ENCODE measurements around the gene COX6A1. TPM values are rescaled to one million over a fixed set of nuclear protein-coding genes. Genes with fewer than 3 reads are reported as not detected.
A peak's percentile ranks its signal among the peaks of the same experiment; 100 is the strongest.
"Not testable (repeated sequence)": the region's sequence is repeated elsewhere in the genome, so short reads cannot be mapped to it uniquely, and the experiment has no call there.

Gene COX6A1
- polyA plus RNA-seq, 1 experiment, result 414 TPM

DNA sequence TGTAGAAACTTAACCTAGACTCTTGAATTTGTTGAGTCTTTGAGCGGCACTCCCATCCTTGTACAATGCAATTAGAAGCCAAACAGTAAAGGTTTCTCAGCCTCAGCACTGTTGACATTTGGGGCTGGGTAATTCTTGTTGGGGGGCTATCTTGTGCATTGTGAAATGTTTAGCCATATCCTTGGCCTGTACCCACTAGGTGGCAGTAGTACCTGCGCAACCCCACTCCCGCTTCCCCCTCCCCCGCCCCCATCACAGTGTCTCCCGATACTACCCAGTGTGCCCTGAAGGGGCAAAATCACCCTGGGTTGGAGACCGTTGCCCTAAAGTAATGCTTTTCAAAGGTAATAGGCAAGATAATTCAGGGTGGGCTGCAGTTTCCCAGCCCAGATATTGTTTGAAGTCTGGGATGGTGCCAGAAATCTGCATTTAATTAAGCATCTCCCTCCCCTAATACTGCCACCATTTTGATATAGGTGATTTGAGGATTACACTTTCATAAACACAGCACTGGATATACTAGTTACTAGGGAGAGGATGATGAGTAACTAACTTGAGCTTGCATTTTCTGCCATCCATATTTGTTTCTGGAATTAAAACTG lies 1.8 kb downstream of the COX6A1 start:
- Histone ChIP-seq H3K4me3 (ENCODE audit: low read depth, low read length) (no peak overlapping the region), H3K27me3 (ENCODE audit: control insufficient read depth, insufficient read depth, low read length) (no peaks in the 10 kb centered on the region), H3K27ac (ENCODE audit: low read depth, low read length) (no peak overlapping the region), H3K9me3 (ENCODE audit: control insufficient read depth, insufficient read depth, low read length) (no peaks in the 10 kb centered on the region; the same call in 1 of the 2 replicates)
- ChIA-PET CTCF (interaction anchor here (0.8 to 1.1 kb wide), 7 partner anchors 9 to 210 kb away, joined by 3 to 5 read pairs (median 3); no protein-coding TSS in a partner anchor), POLR2A (no interaction called here)
- TF ChIP-seq, protein P1, sequence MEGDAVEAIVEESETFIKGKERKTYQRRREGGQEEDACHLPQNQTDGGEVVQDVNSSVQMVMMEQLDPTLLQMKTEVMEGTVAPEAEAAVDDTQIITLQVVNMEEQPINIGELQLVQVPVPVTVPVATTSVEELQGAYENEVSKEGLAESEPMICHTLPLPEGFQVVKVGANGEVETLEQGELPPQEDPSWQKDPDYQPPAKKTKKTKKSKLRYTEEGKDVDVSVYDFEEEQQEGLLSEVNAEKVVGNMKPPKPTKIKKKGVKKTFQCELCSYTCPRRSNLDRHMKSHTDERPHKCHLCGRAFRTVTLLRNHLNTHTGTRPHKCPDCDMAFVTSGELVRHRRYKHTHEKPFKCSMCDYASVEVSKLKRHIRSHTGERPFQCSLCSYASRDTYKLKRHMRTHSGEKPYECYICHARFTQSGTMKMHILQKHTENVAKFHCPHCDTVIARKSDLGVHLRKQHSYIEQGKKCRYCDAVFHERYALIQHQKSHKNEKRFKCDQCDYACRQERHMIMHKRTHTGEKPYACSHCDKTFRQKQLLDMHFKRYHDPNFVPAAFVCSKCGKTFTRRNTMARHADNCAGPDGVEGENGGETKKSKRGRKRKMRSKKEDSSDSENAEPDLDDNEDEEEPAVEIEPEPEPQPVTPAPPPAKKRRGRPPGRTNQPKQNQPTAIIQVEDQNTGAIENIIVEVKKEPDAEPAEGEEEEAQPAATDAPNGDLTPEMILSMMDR (IDR thresholded peaks at IDR 0.05; ENCODE audit: low read depth, low read length), result peak; percentile 56
- DNase-seq (ENCODE audit: low read depth, low spot score), result no peak

DNA sequence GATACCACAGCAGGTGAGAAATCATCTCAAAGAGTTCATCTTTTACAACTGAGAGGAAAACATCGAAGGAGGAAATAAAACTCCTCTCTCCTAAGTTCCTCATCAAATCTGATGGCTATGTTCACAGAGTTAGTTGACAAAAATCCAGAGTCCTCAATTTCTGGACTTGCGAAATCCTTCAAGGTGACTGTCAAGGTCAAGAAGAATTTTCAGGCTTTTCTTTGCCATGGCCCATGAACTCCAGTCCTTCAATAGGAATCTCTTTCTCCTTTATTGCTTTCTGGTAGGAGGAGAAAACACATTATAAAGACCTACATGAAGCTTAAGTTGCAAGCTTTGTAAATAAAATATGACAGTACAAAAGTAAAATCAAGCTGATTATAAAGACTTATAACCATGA lies 6.8 kb downstream of the COX6A1 start:
- Histone ChIP-seq H3K27ac (ENCODE audit: low read depth, low read length) (no peak overlapping the region), H3K27me3 (ENCODE audit: control insufficient read depth, insufficient read depth, low read length) (no peaks in the 10 kb centered on the region), H3K4me3 (ENCODE audit: low read depth, low read length) (no peak overlapping the region), H3K9me3 (ENCODE audit: control insufficient read depth, insufficient read depth, low read length) (no peaks in the 10 kb centered on the region; the same call in 1 of the 2 replicates)
- TF ChIP-seq, protein P1 (IDR thresholded peaks at IDR 0.05; ENCODE audit: low read depth, low read length), result no peak
- CTCF ChIA-PET, result interaction anchor here (1.3 kb wide), 1 partner anchor 142 kb away, joined by 3 read pairs; the partner anchor contains the start of gene SIRT4
- POLR2A ChIA-PET, result no interaction called here
- no peak for DNase-seq (ENCODE audit: low read depth, low spot score)

- no peaks in the 10 kb centered on the region; the same call in 1 of the 2 replicates for H3K9me3 ChIP-seq (ENCODE audit: control insufficient read depth, insufficient read depth, low read length)
- H3K4me3 ChIP-seq (ENCODE audit: low read depth, low read length), result peak within 1 kb of the TSS; percentile 100
- CTCF ChIA-PET, result interaction anchor here (1.3 kb wide), 1 partner anchor 144 kb away, joined by 3 read pairs; the partner anchor contains the start of gene SIRT4
- POLR2A ChIA-PET, result interaction anchor here (0.6 kb wide), 1 partner anchor 124 kb away, joined by 5 read pairs; no protein-coding TSS in a partner anchor
- H3K27ac ChIP-seq (ENCODE audit: low read depth, low read length), result peak within 1 kb of the TSS; percentile 57
- no peak for DNase-seq (ENCODE audit: low read depth, low spot score)
- H3K27me3 ChIP-seq (ENCODE audit: control insufficient read depth, insufficient read depth, low read length), result no peaks in the 10 kb centered on the region
- TF ChIP-seq, protein P1 (IDR thresholded peaks at IDR 0.05; ENCODE audit: low read depth, low read length), result no peak
Observed at GRCh38 chr12:120445911-120446843, 8.3 kb downstream of the COX6A1 start, which contains the start of the genes GATC and TRIAP1. GATC (plus strand) TSS chr12:120446444; CDS start chr12:120446481, 37 bp downstream. TRIAP1 (minus strand) TSS chr12:120446384; CDS start chr12:120446372, 12 bp downstream.

- peak overlapping the region; percentile 100 for H3K4me3 ChIP-seq (ENCODE audit: low read depth, low read length)
Observed at GRCh38 chr12:120446844-120447178, 8.9 kb downstream of the COX6A1 start.

GRCh38 chr12:120447992-120448391 lies 10.1 kb downstream of the COX6A1 start:
- Histone ChIP-seq H3K4me3 (ENCODE audit: low read depth, low read length) (no peak overlapping the region), H3K9me3 (ENCODE audit: control insufficient read depth, insufficient read depth, low read length) (no peaks in the 10 kb centered on the region; the same call in 1 of the 2 replicates), H3K27ac (ENCODE audit: low read depth, low read length) (no peak overlapping the region), H3K27me3 (ENCODE audit: control insufficient read depth, insufficient read depth, low read length) (no peaks in the 10 kb centered on the region)
- no peak for DNase-seq (ENCODE audit: low read depth, low spot score)
- TF ChIP-seq, protein P1 (IDR thresholded peaks at IDR 0.05; ENCODE audit: low read depth, low read length), result no peak
- ChIA-PET POLR2A (interaction anchor here (0.7 to 0.9 kb wide), 2 partner anchors 10 to 19 kb away, joined by 3 to 6 read pairs; no protein-coding TSS in a partner anchor), CTCF (interaction anchor here (0.5 to 1.2 kb wide), 6 partner anchors 10 to 200 kb away, joined by 3 to 7 read pairs (median 4); no protein-coding TSS in a partner anchor)

More at GRCh38 chr12:120446844-120447178, 8.9 kb downstream of the COX6A1 start:
- CTCF ChIA-PET; DNase-seq (ENCODE audit: low read depth, low spot score); H3K27me3 ChIP-seq (ENCODE audit: control insufficient read depth, insufficient read depth, low read length); H3K9me3 ChIP-seq (ENCODE audit: control insufficient read depth, insufficient read depth, low read length): not testable (repeated sequence)
- H3K27ac ChIP-seq (ENCODE audit: low read depth, low read length), result peak overlapping the region; percentile 57
- POLR2A ChIA-PET, result interaction anchor here (0.7 kb wide), 1 partner anchor 25 kb away, joined by 4 read pairs; no protein-coding TSS in a partner anchor

GRCh38 chr12:120452524-120452923 lies 14.6 kb downstream of the COX6A1 start:
- not testable (repeated sequence) for H3K27me3 ChIP-seq (ENCODE audit: control insufficient read depth, insufficient read depth, low read length); H3K4me3 ChIP-seq (ENCODE audit: low read depth, low read length); H3K9me3 ChIP-seq (ENCODE audit: control insufficient read depth, insufficient read depth, low read length); H3K27ac ChIP-seq (ENCODE audit: low read depth, low read length); DNase-seq (ENCODE audit: low read depth, low spot score)
- ChIA-PET POLR2A (interaction anchor here (1.0 kb wide), 1 partner anchor 14 kb away, joined by 4 read pairs; no protein-coding TSS in a partner anchor), CTCF (interaction anchor here (1.0 to 1.8 kb wide), 4 partner anchors 12 to 18 kb away, joined by 3 to 10 read pairs (median 4); partner anchors contain the start of gene SRSF9)
